Epithelial cell of prostate (primary cell): ENCODE measurements around the gene NBPF19.
A peak's percentile ranks its signal among the peaks of the same experiment; 100 is the strongest.
"Not testable (repeated sequence)": the region's sequence is repeated elsewhere in the genome, so short reads cannot be mapped to it uniquely, and the experiment has no call there.

ENCODE experiments used
- DNase-seq: peaks from one replicate; pipeline ENCODE4 v3.0.0-alpha.2; 2011; ENCODE audit warnings: low read depth, low spot score
- H3K27ac ChIP-seq: fragments of 450-650 bp; 2 replicates; pipeline ENCODE4 v1.5.1; 2017; ENCODE audit warnings: mild to moderate bottlenecking

NBPF19 gene, protein sequence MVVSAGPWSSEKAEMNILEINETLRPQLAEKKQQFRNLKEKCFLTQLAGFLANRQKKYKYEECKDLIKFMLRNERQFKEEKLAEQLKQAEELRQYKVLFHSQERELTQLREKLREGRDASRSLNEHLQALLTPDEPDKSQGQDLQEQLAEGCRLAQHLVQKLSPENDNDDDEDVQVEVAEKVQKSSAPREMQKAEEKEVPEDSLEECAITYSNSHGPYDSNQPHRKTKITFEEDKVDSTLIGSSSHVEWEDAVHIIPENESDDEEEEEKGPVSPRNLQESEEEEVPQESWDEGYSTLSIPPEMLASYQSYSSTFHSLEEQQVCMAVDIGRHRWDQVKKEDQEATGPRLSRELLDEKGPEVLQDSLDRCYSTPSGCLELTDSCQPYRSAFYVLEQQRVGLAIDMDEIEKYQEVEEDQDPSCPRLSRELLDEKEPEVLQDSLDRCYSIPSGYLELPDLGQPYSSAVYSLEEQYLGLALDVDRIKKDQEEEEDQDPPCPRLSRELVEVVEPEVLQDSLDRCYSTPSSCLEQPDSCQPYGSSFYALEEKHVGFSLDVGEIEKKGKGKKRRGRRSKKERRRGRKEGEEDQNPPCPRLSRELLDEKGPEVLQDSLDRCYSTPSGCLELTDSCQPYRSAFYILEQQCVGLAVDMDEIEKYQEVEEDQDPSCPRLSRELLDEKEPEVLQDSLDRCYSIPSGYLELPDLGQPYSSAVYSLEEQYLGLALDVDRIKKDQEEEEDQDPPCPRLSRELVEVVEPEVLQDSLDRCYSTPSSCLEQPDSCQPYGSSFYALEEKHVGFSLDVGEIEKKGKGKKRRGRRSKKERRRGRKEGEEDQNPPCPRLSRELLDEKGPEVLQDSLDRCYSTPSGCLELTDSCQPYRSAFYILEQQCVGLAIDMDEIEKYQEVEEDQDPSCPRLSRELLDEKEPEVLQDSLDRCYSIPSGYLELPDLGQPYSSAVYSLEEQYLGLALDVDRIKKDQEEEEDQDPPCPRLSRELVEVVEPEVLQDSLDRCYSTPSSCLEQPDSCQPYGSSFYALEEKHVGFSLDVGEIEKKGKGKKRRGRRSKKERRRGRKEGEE (N-terminal part only)

DNA sequence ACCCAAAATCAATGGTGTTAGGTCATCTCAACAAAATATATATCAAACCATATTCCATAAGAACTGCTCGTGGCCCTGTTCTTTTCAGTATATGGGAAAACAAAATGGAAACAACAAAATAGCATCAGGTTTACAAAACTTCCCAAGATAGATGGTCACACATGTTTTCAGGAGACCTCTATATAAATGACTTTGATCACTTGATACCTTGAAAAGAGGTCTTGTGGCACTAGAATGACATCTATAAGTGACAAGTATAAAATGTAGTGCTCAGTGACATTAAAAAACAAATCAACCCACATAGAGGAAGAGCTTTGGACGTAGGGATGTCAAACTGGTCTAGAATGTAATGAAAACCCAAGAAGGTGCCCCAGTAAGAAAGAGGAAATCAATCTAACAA is at the start of gene NBPF19:
Gene NBPF19 (plus strand): TSS at position 301 of the 400 bp plus-strand sequence. CDS start 888 bp downstream, outside the sequence.
- H3K27ac ChIP-seq, DNase-seq: not testable (repeated sequence)

DNA sequence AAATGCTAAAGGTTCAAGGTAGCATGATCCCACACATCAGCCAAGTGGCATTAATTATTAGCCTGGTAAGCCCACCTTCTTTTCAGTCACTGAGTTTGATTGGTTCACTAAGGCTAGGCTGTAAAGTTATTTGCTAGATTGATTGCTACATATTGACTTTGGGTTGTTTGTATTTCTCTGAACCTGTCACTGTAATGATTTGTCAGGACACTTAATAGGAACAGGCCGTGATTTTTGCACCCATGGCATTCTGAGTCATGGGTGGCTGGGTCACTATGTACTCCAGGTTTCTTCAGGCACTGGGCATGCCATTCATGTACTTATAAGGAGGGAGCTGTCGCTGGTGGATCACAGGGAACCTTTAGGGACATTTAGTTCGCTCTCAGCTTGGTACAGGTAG is 46.5 kb upstream of the NBPF19 start:
- not testable (repeated sequence) for DNase-seq, H3K27ac ChIP-seq

DNA sequence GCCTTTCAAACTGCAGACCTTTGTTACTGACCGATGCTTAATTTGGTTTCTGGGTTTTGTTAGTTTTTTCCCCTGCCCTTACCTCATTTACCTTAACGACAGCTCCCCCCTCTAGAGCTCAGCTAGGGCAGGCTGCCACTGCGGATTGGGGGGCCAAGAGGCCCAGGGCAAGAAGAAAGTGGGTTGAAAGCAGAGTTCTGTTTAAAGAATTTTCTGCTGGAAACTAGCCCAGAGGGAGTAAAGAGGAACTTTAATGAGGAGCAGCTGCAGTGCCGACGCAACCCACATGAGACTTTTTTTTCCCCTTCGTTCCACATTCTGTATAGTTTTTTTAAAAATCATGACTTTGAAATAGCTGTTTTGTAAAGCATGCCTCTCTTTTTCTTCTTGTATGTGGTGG is 29.4 kb upstream of the NBPF19 start:
- DNase-seq, H3K27ac ChIP-seq: not testable (repeated sequence)

DNA sequence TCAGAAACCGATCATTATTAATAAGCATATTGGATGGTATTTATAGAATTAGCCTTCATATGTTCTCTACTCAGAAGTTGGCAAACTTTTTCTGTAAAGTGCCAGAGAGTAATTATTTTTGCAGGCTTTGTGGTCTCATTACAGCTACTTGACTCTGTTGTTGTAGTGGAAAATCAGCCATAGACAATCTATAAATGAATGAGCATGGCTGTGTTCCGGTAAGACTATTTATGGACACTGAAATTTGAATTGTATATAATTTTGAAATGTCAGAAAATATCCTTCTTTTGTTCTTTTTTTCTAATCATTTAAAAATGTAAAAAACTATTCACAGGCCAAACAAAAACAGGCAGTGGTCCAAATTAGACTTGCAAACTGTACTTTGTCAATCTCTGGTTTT is 22.6 kb upstream of the NBPF19 start:
- not testable (repeated sequence) for DNase-seq, H3K27ac ChIP-seq

- DNase-seq, H3K27ac ChIP-seq: not testable (repeated sequence)
Measured at GRCh38 chr1:149452652-149453051, 22.2 kb upstream of the NBPF19 start.

DNA sequence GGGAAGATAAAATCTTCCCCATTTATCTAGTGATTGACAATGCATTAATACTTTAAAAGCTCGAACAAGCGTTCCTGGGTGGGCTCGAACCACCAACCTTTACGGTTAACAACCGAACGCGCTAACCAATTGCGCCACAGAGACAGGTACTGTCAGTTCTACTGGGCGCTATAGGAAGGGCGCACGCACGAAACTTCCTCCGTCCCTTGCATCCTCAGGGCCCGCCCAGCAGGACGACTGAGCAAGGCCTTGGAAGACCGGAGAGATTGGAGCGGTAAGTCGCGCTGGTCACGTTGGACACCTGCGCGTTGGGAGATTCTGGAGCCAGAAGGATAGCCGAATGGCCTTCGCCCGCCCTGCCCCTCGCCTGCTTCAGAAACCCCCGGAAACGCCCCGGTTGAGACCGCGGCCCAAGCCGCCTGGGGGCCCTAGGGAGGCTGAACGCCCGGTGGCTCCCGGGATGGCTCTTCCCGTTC is 83.5 kb downstream of the NBPF19 start:
- DNase-seq: not testable (repeated sequence)
- peak overlapping the region; percentile 50 for H3K27ac ChIP-seq

DNA sequence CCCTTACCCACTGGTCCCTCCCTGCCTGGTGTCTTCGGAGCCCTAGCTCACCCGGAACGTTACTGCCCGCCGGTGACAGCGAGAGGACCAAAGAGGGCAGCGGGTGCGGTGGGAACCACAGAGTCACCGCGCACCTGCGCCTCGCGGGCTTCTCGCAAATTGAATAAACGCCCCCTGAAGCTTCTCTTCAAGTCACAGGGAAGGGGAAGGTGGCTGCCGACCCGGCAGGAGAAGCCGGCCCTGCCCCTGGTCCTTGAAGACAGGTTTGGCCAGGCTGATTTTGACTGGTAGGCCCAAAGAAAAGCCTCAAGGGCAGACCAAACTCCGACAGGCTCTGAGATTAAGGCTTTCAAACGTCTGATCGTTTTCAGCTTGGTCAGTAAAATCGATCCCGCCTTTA is 87.0 kb downstream of the NBPF19 start:
- DNase-seq, H3K27ac ChIP-seq: not testable (repeated sequence)

DNA sequence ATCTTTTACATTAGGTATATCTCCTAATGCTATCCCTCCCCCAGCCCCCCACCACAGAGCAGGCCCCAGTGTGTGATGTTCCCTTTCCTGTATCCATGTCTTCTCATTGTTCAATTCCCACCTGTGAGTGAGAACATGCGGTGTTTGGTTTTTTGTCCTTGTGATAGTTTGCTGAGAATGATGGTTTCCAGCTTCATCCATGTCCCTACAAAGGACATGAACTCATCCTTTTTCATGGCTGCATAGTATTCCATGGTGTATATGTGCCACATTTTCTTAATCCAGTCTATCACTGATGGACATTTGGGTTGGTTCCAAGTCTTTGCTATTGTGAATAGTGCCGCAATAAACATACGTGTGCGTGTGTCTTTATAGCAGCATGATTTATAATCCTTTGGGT is 90.6 kb downstream of the NBPF19 start:
- not testable (repeated sequence) for H3K27ac ChIP-seq, DNase-seq

DNA sequence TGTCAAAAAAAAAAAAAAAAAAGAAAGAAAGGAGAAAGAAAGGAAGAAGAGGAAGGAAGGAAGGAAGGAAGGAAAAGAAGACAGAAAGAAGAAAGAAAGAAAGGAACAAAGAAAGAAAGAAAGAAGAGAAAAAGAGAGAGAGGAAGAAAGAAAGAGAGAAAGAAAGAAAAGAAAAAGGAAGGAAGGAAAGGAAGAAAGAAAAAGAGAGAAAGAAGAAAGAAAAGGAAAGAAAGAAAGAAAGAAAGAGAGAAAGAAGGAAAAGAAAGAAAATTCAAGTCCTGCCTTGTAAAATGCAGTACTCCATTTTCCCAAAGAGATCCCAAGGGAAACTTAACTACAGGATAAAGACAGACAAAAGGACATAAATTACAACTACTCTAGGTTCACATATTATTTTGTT is 97.9 kb downstream of the NBPF19 start:
- not testable (repeated sequence) for H3K27ac ChIP-seq, DNase-seq

DNA sequence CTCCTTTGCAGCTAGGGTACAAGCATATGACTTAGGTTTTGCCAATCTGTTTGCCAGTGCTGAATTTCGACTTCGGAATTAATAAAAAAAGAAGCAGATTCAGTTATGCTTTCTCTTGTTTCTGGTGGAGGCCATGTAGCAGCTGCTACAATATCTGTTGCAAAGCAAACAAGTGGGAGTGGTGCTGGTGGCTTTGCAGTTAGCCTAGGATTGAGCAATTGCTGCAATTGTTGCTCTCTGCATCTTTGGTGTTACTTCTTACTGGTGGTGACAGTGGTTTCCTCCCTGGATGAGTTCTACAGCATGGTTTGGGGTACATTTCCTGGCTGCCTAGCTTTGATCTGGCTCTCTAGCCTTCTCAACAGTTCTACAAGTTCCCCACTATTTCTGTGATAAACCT is 110.7 kb downstream of the NBPF19 start:
- not testable (repeated sequence) for H3K27ac ChIP-seq, DNase-seq
